GM12872 (cell line): ENCODE results near the gene RRP36.

ENCODE experiments used
- TF ChIP-seq, protein P1 (sequence below): IDR thresholded peaks from 3 replicates; pipeline ENCODE4 v1.5.1; 2011; ENCODE audit warnings: low read depth, mild to moderate bottlenecking, low read length, moderate library complexity; ENCODE audit not compliant: insufficient read depth

Gene RRP36

DNA sequence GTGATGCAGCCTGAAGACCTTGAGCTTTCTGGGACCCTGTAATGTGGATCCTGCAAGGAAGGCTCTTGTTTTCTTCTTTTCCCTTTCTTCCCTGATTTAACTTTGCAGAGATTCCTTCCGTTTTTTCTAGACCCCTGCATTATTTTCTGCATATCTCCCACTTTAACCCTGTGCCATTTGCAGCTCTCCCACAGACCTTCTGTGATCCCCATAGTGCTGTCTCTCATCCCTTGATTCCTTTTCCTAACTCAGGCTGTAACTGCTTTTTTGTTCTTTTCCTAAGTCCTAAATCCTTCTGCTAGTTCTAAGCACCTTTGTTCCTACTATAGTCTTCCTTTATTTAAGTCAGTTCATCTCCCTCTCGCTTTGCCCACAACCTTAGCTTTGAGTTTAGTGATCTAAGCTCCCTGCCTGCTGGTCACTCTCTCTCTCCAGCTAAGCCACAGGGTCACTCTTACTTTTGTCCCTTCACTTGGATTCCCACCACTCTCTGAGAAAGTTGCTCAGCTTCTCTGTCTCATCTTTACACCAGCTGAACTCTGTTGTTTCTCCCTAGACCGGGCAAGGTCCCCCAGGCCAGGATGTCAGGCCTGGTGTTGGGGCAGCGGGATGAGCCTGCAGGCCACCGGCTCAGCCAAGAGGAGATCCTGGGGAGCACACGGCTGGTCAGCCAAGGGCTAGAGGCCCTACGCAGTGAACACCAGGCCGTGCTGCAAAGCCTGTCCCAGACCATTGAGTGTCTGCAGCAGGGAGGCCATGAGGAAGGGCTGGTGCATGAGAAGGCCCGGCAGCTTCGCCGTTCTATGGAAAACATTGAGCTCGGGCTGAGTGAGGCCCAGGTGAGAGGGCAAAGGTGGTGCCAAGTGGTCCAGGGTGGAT is 39.6 kb downstream of the RRP36 start:
- TF ChIP-seq, protein P1, sequence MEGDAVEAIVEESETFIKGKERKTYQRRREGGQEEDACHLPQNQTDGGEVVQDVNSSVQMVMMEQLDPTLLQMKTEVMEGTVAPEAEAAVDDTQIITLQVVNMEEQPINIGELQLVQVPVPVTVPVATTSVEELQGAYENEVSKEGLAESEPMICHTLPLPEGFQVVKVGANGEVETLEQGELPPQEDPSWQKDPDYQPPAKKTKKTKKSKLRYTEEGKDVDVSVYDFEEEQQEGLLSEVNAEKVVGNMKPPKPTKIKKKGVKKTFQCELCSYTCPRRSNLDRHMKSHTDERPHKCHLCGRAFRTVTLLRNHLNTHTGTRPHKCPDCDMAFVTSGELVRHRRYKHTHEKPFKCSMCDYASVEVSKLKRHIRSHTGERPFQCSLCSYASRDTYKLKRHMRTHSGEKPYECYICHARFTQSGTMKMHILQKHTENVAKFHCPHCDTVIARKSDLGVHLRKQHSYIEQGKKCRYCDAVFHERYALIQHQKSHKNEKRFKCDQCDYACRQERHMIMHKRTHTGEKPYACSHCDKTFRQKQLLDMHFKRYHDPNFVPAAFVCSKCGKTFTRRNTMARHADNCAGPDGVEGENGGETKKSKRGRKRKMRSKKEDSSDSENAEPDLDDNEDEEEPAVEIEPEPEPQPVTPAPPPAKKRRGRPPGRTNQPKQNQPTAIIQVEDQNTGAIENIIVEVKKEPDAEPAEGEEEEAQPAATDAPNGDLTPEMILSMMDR = no peak

DNA sequence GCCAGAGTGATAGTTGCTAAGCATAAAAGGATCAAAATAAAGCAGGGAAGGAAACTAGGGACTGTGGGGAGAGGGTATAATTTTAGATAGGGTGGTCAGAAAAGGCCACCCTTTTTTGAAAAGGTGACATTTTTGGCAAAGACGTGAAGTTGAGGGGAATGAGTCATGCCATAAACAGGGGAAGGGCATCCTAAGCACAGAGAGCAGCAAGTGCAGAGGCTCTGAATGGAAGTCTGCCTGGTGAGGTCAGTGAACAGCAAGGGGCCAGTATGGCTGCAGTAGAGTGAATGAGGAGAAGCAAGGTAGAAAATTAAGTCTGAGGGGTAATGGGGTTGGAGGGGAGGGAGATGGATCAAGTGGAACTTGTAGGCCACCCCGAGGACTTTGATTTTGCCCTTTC is 40.4 kb downstream of the RRP36 start:
- TF ChIP-seq, protein P1 = no peak

DNA sequence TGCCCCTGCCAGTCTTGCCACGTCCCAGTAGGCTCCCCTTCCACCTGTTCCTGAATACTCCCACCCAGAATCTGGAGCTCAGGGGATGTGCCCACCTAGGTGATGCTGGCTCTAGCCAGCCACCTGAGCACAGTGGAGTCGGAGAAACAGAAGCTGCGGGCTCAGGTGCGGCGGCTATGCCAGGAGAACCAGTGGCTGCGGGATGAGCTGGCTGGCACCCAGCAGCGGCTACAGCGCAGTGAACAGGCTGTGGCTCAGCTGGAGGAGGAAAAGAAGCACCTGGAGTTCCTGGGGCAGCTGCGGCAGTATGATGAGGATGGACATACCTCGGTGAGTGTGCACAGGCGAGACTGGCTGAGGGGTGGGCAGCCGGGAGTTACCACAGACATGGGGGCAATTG is 41.4 kb downstream of the RRP36 start:
- TF ChIP-seq, protein P1 = no peak

DNA sequence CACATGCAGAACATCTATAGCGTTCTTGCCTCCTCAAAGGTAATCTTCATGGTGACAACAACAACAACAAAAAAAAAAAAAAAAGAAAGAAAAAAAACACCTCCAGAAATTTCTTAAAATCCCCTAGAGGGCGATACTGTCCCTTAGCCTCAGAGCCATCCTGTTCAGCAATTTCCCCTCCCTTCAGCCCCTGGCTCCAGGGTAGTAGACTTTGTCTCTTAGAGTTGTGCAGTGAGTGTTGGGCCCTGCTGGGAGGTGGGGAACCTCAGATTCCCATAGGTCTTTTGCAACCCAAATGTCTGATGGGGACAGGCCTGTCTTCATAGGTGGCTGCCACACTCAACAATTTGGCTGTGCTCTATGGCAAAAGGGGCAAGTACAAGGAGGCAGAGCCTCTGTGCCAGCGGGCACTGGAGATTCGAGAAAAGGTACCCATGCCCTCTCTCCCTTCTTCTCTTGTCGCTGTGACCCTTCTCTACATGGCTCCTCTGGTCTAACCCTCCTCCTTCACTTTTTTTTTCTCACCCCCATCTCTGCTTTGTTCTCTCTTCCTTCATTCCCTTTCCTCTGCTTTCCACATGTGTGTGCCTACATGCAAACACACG is 48.7 kb downstream of the RRP36 start:
- TF ChIP-seq, protein P1 = peak; percentile 61

DNA sequence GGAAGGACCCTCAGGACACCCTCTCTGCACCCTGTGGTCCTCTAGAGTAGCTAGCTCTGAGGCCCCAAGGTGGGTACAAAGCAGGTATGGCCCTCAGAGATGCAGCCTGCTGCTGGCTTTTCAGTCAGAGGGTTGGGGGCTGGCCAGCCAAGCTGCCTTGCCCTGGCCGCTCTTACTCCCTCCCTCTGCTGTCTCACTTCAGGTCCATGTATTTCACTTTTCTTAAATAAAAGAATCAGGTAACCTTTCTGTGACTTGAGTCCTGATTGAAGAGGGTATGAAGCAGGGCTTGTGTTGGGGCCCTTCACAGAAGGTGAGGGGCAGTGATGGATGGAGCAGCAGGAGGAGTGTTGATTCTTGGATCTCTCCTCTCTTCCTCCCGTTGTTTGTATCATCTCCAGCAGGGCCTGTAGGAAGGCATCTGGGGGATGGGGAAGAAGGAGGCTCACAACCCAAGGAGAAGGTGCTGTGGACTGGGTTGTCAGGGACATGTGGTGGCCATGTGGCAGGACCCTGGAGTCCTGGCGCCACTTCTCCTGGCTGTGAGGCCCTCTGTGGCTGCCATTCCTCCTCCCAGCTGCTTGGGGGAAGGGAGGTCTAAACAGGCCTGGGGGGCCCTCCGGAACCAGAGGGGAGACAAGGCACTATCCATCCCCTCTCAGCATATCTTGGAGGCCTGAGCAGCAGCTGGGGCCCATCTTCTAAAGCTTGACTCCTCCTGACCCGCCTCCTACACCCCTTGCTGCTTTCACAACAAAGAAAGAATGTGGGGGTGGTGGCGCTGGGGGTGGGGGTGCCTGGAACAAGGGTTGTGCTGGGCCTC is 53.6 kb downstream of the RRP36 start:
- TF ChIP-seq, protein P1 = no peak

DNA sequence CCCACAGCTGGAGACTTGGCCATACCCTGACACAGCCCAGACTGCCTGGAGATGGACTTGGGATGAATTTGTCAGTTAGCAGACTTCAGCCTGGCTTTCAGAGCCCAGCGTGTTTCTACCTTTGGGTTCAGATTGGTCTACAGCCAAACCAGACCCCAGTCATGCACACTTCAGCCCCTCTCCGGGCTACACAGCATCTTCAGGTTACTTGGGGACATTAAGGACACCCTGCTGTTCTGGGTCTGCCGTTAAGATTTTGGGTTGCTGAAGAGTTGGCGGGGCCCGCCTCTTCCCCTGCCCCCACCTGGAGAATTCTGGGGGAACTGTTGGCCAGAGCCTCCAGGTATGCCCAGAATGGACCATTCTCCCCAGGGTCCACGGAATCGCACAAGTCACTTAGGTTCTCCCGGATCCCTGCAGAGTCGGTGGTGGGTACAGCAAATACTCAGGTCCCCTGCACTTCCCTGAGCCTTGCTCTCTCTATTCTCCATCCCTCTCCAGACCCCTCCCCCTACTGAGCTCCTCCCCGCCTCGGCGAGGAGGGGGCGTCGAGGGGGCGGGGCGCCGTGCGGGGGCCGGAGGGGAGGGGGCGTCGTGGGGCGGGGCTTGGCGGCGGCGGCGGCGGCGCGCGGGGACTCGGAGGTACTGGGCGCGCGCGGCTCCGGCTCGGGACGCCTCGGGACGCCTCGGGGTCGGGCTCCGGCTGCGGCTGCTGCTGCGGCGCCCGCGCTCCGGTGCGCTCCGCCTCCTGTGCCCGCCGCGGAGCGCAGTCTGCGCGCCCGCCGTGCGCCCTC is 54.4 kb downstream of the RRP36 start, which contains the start of gene PTK7:
Gene PTK7 (plus strand): TSS at position 645 of the 794 bp plus-strand sequence. CDS start 175 bp downstream, outside the sequence.
- TF ChIP-seq, protein P1 = no peak
